ENCODE results near the gene TNIP3.
"Not testable (repeated sequence)": the region's sequence is repeated elsewhere in the genome, so short reads cannot be mapped to it uniquely, and the experiment has no call there.

DNA sequence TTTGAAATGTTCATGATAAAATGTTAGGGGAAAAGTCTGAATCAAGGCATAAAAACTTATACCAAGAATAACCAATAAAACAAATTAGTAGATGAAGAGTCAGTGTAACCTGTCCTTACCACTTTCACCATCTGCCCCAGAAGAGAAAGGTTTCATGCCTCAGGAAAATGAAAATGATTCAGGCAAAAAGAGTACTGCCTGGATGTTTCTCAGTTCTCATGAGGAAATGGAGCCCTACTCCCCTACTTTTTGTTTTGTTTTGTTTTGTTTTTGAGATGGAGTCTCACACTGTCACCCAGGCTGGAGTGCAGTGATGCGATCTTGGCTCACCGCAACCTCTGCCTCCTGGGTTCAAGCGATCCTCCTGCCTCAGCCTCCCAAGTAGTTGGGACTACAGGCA is 7.4 kb upstream of the TNIP3 start:
- TF ChIP-seq POLR2A, SMC3 (IDR thresholded peaks at IDR 0.05; ENCODE audit: low read depth, low read length): not testable (repeated sequence)
